Esophagus muscularis mucosa (tissue), 4 donors: Measurements from ENCODE around the gene LRP3.

Source experiments
- CTCF ChIP-seq, 3 experiments: fragments of 200-600 bp in 2 of 3; fragments of 450-650 bp in 1 of 3; sonication (generic) in 2 of 3; IDR thresholded peaks; one replicate each; pipeline ENCODE4 v1.5.1; 2017 to 2019; ENCODE audit warnings: antibody characterized with exemption in 3 of 3, mild to moderate bottlenecking in 2 of 3, moderate library complexity in 1 of 3
- EP300 ChIP-seq: sonication (generic); formaldehyde crosslinking; IDR thresholded peaks from one replicate; pipeline ENCODE4 v1.6.1; 2017; ENCODE audit warnings: antibody characterized with exemption
- POLR2A ChIP-seq: fragments of 450-650 bp; IDR thresholded peaks from one replicate; pipeline ENCODE4 v1.6.1; 2017; ENCODE audit warnings: antibody characterized with exemption, moderate library complexity, mild to moderate bottlenecking, low read depth
- POLR2AphosphoS5 ChIP-seq, 2 donors: sonication (generic); formaldehyde crosslinking; IDR thresholded peaks; one replicate each; pipeline ENCODE4 v1.6.1; 2017; ENCODE audit warnings: antibody characterized with exemption in 2 of 2

DNA sequence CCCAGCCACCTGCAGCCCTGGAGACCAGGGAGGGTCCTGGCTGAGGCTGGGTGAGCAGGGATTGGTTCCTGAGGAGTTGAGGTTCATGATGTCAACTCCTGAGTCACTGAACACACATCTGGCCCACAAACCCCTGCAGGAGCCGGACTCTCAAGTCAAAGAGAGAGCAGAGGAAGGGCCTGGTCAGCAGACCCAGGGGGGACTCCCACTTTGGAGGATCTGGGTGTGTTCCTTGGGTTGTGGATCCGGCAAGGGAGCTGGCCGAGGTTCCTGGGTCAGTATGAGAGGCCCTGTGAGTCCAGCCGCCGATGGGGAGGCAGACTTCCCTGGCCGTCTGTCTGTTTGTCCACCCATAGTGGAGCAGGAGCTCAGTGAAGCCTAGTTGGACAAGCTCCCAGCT is 27.5 kb downstream of the LRP3 start:
- TF ChIP-seq CTCF (IDR thresholded peaks at IDR 0.05), result no peak
- TF ChIP-seq POLR2AphosphoS5 (IDR thresholded peaks at IDR 0.05), result no peak
- TF ChIP-seq EP300, result no peak
- TF ChIP-seq POLR2A, result no peak
